ENCODE data around the gene MTRFR.
"Not testable (repeated sequence)": the region's sequence is repeated elsewhere in the genome, so short reads cannot be mapped to it uniquely, and the experiment has no call there.

MTRFR gene

DNA sequence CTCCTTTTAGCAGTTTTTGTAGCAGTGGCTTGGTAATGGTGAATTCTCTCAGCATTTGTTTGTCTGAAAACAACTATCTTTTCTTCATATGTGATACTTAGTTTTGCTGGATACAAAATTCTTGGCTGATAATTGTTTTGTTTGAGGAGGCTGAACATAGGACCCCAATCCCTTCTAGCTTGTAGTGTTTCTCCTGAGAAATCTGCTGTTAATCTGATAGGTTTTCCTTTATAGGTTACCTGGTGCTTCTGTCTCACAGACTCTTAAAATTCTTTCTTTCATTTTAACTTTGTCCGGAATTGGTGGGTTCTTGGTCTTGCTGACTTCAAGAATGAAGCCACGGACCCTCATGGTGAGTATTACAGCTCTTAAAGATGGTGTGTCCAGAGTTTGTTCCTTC lies 14.9 kb downstream of the MTRFR start:
- not testable (repeated sequence) for H3K36me3 ChIP-seq (ENCODE audit: control insufficient read depth in 2 of 2, insufficient read depth in 2 of 2, low read length in 2 of 2); H3K9ac ChIP-seq (ENCODE audit: low read depth in 1 of 2, low read length in 2 of 2); H3K27ac ChIP-seq (ENCODE audit: low read depth in 2 of 2, low read length in 2 of 2); H3K9me3 ChIP-seq (ENCODE audit: control insufficient read depth in 2 of 2, low read length in 2 of 2); H3K4me3 ChIP-seq (ENCODE audit: low read length in 2 of 2); H3K27me3 ChIP-seq (ENCODE audit: control insufficient read depth in 2 of 2, insufficient read depth in 2 of 2, low read length in 2 of 2)
- peaks cover 8 to 18% of the 10 kb centered on the region in 2 donors for H3K4me1 ChIP-seq (ENCODE audit: control insufficient read depth in 2 of 2, insufficient read depth in 2 of 2, low read length in 2 of 2)

DNA sequence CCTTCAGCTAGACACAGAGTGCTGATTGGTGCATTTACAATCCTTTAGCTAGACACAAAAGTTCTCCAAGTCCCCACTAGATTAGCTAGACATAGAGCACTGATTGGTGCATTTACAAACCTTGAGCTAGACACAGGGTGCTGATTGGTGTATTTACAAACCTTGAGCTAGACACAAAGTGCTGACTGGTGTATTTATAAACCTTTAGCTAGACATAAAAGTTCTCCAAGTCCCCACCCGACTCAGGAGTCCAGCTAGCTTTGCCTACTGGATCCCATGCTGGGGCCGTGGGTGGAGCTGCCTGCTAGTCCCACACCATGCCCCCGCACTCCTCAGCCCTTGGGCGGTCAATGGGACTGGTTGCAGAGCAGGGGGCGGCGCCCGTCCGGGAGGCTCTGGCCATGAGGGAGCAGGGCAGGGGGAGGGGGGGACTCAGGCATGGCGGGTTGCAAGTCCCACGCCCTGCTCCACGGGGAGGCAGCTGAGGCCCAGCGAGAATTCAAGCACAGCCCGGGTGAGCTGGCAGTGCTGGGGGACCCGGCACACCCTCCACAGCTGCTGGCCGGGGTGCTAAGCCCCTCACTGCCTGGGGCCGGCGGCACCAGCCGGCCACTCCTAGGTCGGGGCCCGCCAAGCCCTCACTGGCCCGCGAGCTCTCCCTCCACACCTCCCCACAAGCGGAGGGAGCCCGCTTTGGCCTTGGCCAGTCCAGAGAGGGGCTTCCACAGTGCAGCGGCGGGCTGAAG lies 15.9 kb downstream of the MTRFR start:
- not testable (repeated sequence) for H3K36me3 ChIP-seq (ENCODE audit: control insufficient read depth in 2 of 2, insufficient read depth in 2 of 2, low read length in 2 of 2); H3K27me3 ChIP-seq (ENCODE audit: control insufficient read depth in 2 of 2, insufficient read depth in 2 of 2, low read length in 2 of 2); H3K27ac ChIP-seq (ENCODE audit: low read depth in 2 of 2, low read length in 2 of 2); H3K9me3 ChIP-seq (ENCODE audit: control insufficient read depth in 2 of 2, low read length in 2 of 2); H3K4me3 ChIP-seq (ENCODE audit: low read length in 2 of 2); H3K9ac ChIP-seq (ENCODE audit: low read depth in 1 of 2, low read length in 2 of 2)
- H3K4me1 ChIP-seq (ENCODE audit: control insufficient read depth in 2 of 2, insufficient read depth in 2 of 2, low read length in 2 of 2), result peaks cover 8 to 18% of the 10 kb centered on the region in 2 donors

DNA sequence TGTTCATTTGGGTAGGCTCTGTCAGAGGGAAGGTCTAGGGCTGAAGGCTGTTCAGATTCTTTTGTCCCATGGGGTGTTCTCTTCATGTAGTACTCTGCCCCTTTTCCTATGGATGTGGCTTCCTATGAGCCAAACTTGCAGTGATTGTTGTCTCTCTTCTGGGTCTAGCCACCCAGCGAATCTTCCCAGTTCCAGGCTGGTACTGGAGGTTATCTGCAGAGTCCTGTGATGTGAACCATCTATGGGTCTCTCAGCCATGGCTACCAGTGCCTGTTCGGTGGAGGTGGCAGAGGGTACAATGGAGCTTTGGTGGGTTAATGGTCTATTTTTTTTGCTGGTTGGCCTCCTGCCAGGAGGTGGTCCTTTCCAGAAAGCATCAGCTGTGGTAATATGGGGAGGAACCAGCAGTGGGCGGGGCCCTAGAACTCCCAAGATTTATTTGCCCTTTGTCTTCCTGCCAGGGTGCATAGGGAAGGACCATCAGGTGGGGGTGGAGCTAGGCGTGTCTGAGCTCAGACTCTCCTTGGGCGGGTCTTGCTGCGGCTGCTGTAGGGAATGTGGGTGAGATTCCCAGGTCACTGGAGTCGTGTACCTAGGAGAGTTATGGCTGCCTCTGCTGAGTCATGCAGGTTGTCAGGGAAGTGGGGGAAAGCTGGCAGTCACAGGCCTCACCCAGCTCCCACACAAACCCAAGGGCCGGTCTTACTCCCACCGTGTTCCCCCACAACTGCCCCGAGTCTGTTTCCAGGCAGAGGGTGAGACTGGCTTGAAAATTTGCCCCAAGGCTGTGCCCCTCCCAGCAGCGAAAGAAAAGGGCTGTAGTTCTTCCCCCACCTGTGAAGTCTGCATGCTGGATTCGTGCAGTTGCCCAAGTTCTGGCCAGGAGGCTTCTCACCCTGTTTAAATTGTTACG lies 17.5 kb downstream of the MTRFR start:
- Histone ChIP-seq H3K4me3 (ENCODE audit: low read length in 2 of 2) (peak overlapping the region; percentile 35 to 43), H3K9me3 (ENCODE audit: control insufficient read depth in 2 of 2, low read length in 2 of 2) (no peaks in the 10 kb centered on the region), H3K36me3 (ENCODE audit: control insufficient read depth in 2 of 2, insufficient read depth in 2 of 2, low read length in 2 of 2) (peaks cover 15 to 16% of the 10 kb centered on the region in 2 donors), H3K9ac (ENCODE audit: low read depth in 1 of 2, low read length in 2 of 2) (peak overlapping the region; percentile 47 to 72), H3K27me3 (ENCODE audit: control insufficient read depth in 2 of 2, insufficient read depth in 2 of 2, low read length in 2 of 2) (no peaks in the 10 kb centered on the region), H3K27ac (ENCODE audit: low read depth in 2 of 2, low read length in 2 of 2) (peak overlapping the region; percentile 87 to 92), H3K4me1 (ENCODE audit: control insufficient read depth in 2 of 2, insufficient read depth in 2 of 2, low read length in 2 of 2) (peaks cover 8 to 18% of the 10 kb centered on the region in 2 donors)

- H3K9me3 ChIP-seq (ENCODE audit: control insufficient read depth in 2 of 2, low read length in 2 of 2), result no peaks in the 10 kb centered on the region
- peak overlapping the region; percentile 87 to 92 for H3K27ac ChIP-seq (ENCODE audit: low read depth in 2 of 2, low read length in 2 of 2)
- H3K4me1 ChIP-seq (ENCODE audit: control insufficient read depth in 2 of 2, insufficient read depth in 2 of 2, low read length in 2 of 2), result peaks cover 8 to 18% of the 10 kb centered on the region in 2 donors
- peak overlapping the region; percentile 47 to 72 for H3K9ac ChIP-seq (ENCODE audit: low read depth in 1 of 2, low read length in 2 of 2)
- peak overlapping the region; percentile 35 to 43 for H3K4me3 ChIP-seq (ENCODE audit: low read length in 2 of 2)
- H3K27me3 ChIP-seq (ENCODE audit: control insufficient read depth in 2 of 2, insufficient read depth in 2 of 2, low read length in 2 of 2), result no peaks in the 10 kb centered on the region
- peaks cover 18 to 20% of the 10 kb centered on the region in 2 donors for H3K36me3 ChIP-seq (ENCODE audit: control insufficient read depth in 2 of 2, insufficient read depth in 2 of 2, low read length in 2 of 2)
Measured at GRCh38 chr12:123251403-123252076, 18.3 kb downstream of the MTRFR start.

- H3K27me3 ChIP-seq (ENCODE audit: control insufficient read depth in 2 of 2, insufficient read depth in 2 of 2, low read length in 2 of 2); H3K4me3 ChIP-seq (ENCODE audit: low read length in 2 of 2); H3K9me3 ChIP-seq (ENCODE audit: control insufficient read depth in 2 of 2, low read length in 2 of 2); H3K27ac ChIP-seq (ENCODE audit: low read depth in 2 of 2, low read length in 2 of 2); H3K9ac ChIP-seq (ENCODE audit: low read depth in 1 of 2, low read length in 2 of 2): not testable (repeated sequence)
- H3K36me3 ChIP-seq (ENCODE audit: control insufficient read depth in 2 of 2, insufficient read depth in 2 of 2, low read length in 2 of 2), result peaks cover 20 to 22% of the 10 kb centered on the region in 2 donors
- peaks cover 8 to 18% of the 10 kb centered on the region in 2 donors for H3K4me1 ChIP-seq (ENCODE audit: control insufficient read depth in 2 of 2, insufficient read depth in 2 of 2, low read length in 2 of 2)
Measured at GRCh38 chr12:123252365-123252764, 19.1 kb downstream of the MTRFR start.

GRCh38 chr12:123253641-123254459 lies 20.6 kb downstream of the MTRFR start:
- Histone ChIP-seq H3K4me3 (ENCODE audit: low read length in 2 of 2) (no peak overlapping the region), H3K27ac (ENCODE audit: low read depth in 2 of 2, low read length in 2 of 2) (no peak overlapping the region), H3K4me1 (ENCODE audit: control insufficient read depth in 2 of 2, insufficient read depth in 2 of 2, low read length in 2 of 2) (peaks cover 8 to 18% of the 10 kb centered on the region in 2 donors), H3K9ac (ENCODE audit: low read depth in 1 of 2, low read length in 2 of 2) (no peak overlapping the region), H3K27me3 (ENCODE audit: control insufficient read depth in 2 of 2, insufficient read depth in 2 of 2, low read length in 2 of 2) (no peaks in the 10 kb centered on the region), H3K9me3 (ENCODE audit: control insufficient read depth in 2 of 2, low read length in 2 of 2) (no peaks in the 10 kb centered on the region), H3K36me3 (ENCODE audit: control insufficient read depth in 2 of 2, insufficient read depth in 2 of 2, low read length in 2 of 2) (peaks cover 25 to 27% of the 10 kb centered on the region in 2 donors)

GRCh38 chr12:123254853-123255446 lies 21.7 kb downstream of the MTRFR start:
- Histone ChIP-seq H3K36me3 (ENCODE audit: control insufficient read depth in 2 of 2, insufficient read depth in 2 of 2, low read length in 2 of 2) (peaks cover 28 to 30% of the 10 kb centered on the region in 2 donors), H3K27ac (ENCODE audit: low read depth in 2 of 2, low read length in 2 of 2) (no peak overlapping the region), H3K4me3 (ENCODE audit: low read length in 2 of 2) (no peak overlapping the region), H3K9me3 (ENCODE audit: control insufficient read depth in 2 of 2, low read length in 2 of 2) (no peaks in the 10 kb centered on the region), H3K27me3 (ENCODE audit: control insufficient read depth in 2 of 2, insufficient read depth in 2 of 2, low read length in 2 of 2) (no peaks in the 10 kb centered on the region), H3K4me1 (ENCODE audit: control insufficient read depth in 2 of 2, insufficient read depth in 2 of 2, low read length in 2 of 2) (peaks cover 8 to 18% of the 10 kb centered on the region in 2 donors), H3K9ac (ENCODE audit: low read depth in 1 of 2, low read length in 2 of 2) (no peak overlapping the region)

- no peak overlapping the region for H3K9ac ChIP-seq (ENCODE audit: low read depth in 1 of 2, low read length in 2 of 2)
- H3K36me3 ChIP-seq (ENCODE audit: control insufficient read depth in 2 of 2, insufficient read depth in 2 of 2, low read length in 2 of 2), result peaks cover 36 to 48% of the 10 kb centered on the region in 2 donors
Measured at GRCh38 chr12:123258593-123258992, 25.4 kb downstream of the MTRFR start.

GRCh38 chr12:123260081-123260480 lies 26.8 kb downstream of the MTRFR start:
- Histone ChIP-seq H3K36me3 (ENCODE audit: control insufficient read depth in 2 of 2, insufficient read depth in 2 of 2, low read length in 2 of 2) (peaks cover 29 to 42% of the 10 kb centered on the region in 2 donors), H3K9ac (ENCODE audit: low read depth in 1 of 2, low read length in 2 of 2) (no peak overlapping the region), H3K27ac (ENCODE audit: low read depth in 2 of 2, low read length in 2 of 2) (no peak overlapping the region), H3K4me1 (ENCODE audit: control insufficient read depth in 2 of 2, insufficient read depth in 2 of 2, low read length in 2 of 2) (no peaks in the 10 kb centered on the region), H3K4me3 (ENCODE audit: low read length in 2 of 2) (no peak overlapping the region), H3K9me3 (ENCODE audit: control insufficient read depth in 2 of 2, low read length in 2 of 2) (no peaks in the 10 kb centered on the region), H3K27me3 (ENCODE audit: control insufficient read depth in 2 of 2, insufficient read depth in 2 of 2, low read length in 2 of 2) (no peaks in the 10 kb centered on the region)

More at GRCh38 chr12:123258593-123258992, 25.4 kb downstream of the MTRFR start:
- Histone ChIP-seq H3K27me3 (ENCODE audit: control insufficient read depth in 2 of 2, insufficient read depth in 2 of 2, low read length in 2 of 2) (no peaks in the 10 kb centered on the region), H3K4me3 (ENCODE audit: low read length in 2 of 2) (no peak overlapping the region), H3K27ac (ENCODE audit: low read depth in 2 of 2, low read length in 2 of 2) (no peak overlapping the region), H3K4me1 (ENCODE audit: control insufficient read depth in 2 of 2, insufficient read depth in 2 of 2, low read length in 2 of 2) (no peaks in the 10 kb centered on the region), H3K9me3 (ENCODE audit: control insufficient read depth in 2 of 2, low read length in 2 of 2) (no peaks in the 10 kb centered on the region)

All from mucosa of rectum (tissue), 2 donors.